Right hindlimb (tissue), 1 donor: ENCODE measurements around the gene FBXO11.
A peak's percentile ranks its signal among the peaks of the same experiment; 100 is the strongest.
"Not testable (repeated sequence)": the region's sequence is repeated elsewhere in the genome, so short reads cannot be mapped to it uniquely, and the experiment has no call there.

ENCODE experiments used
- DNase-seq: peaks from one replicate; pipeline ENCODE4 v3.0.0-alpha.2; 2018

The FBXO11 gene

GRCh38 chr2:47906157-47907038, at the start of gene FBXO11:
TSS of gene FBXO11 (minus strand) at chr2:47906498. CDS start at chr2:47905720, 778 bp downstream.
- peak; percentile 99 for DNase-seq

GRCh38 chr2:47950340-47951301, 44.3 kb upstream of the FBXO11 start:
- no peak for DNase-seq

- peak; percentile 30 for DNase-seq
Observed at GRCh38 chr2:47946593-47946992, 40.3 kb upstream of the FBXO11 start.

GRCh38 chr2:47945046-47945781, 38.9 kb upstream of the FBXO11 start:
- DNase-seq: no peak

GRCh38 chr2:47941936-47942335, 35.6 kb upstream of the FBXO11 start:
- DNase-seq: no peak

- no peak for DNase-seq
Observed at GRCh38 chr2:47937677-47938076, 31.4 kb upstream of the FBXO11 start.

GRCh38 chr2:47935071-47935470, 28.8 kb upstream of the FBXO11 start:
- DNase-seq: no peak

GRCh38 chr2:47918043-47918442, 11.7 kb upstream of the FBXO11 start:
- no peak for DNase-seq

GRCh38 chr2:47917276-47917961, 11.1 kb upstream of the FBXO11 start:
- no peak for DNase-seq

- DNase-seq: no peak
Observed at GRCh38 chr2:47916412-47916811, 10.1 kb upstream of the FBXO11 start.

GRCh38 chr2:47910662-47911061, 4.4 kb upstream of the FBXO11 start:
- not testable (repeated sequence) for DNase-seq

GRCh38 chr2:47908682-47909081, 2.4 kb upstream of the FBXO11 start:
- DNase-seq: no peak

- no peak for DNase-seq
Observed at GRCh38 chr2:47907039-47907781, 912 bp upstream of the FBXO11 start.

- peak; percentile 79 for DNase-seq
Observed at GRCh38 chr2:47905386-47906156, 727 bp downstream of the FBXO11 start.

- DNase-seq: no peak
Observed at GRCh38 chr2:47903781-47904490, 2.4 kb downstream of the FBXO11 start.

GRCh38 chr2:47901892-47902291, 4.4 kb downstream of the FBXO11 start:
- DNase-seq: not testable (repeated sequence)

GRCh38 chr2:47900857-47901256, 5.4 kb downstream of the FBXO11 start:
- DNase-seq: no peak

- DNase-seq: no peak
Observed at GRCh38 chr2:47899915-47900816, 6.1 kb downstream of the FBXO11 start.
